Liver (tissue), 9 donors: ENCODE measurements around the gene MEIS2. TPM values are rescaled to one million over a fixed set of nuclear protein-coding genes. Genes with fewer than 3 reads are reported as not detected.

Experiments
- DNase-seq: peaks from one replicate; pipeline ENCODE4 v3.0.0-alpha.2; 2017; ENCODE audit warnings: low spot score
- H3K27ac ChIP-seq, 2 donors: one replicate each; pipeline ENCODE4 v1.7.0; 2013; ENCODE audit warnings: inconsistent platforms in 2 of 2, low read length in 2 of 2, control low read depth in 1 of 2, low read depth in 1 of 2, mild to moderate bottlenecking in 1 of 2
- H3K27me3 ChIP-seq, 4 donors: one replicate each; pipeline versions ENCODE4 v1.6.1 to v1.7.0; 2013; ENCODE audit warnings: low read length in 3 of 4, inconsistent platforms in 1 of 4, mild to moderate bottlenecking in 1 of 4, moderate library complexity in 1 of 4; ENCODE audit not compliant: control insufficient read depth in 4 of 4, insufficient read depth in 4 of 4
- H3K36me3 ChIP-seq, 4 donors: one replicate each; pipeline versions ENCODE4 v1.6.1 to v1.7.0; 2013; ENCODE audit warnings: low read length in 3 of 4, mild to moderate bottlenecking in 3 of 4, low read depth in 1 of 4, moderate library complexity in 1 of 4; ENCODE audit not compliant: control insufficient read depth in 4 of 4, insufficient read depth in 3 of 4
- H3K4me1 ChIP-seq, 4 donors: one replicate each; pipeline versions ENCODE4 v1.6.1 to v1.7.0; 2013; ENCODE audit warnings: low read length in 3 of 4, mild to moderate bottlenecking in 3 of 4, moderate library complexity in 1 of 4; ENCODE audit not compliant: control insufficient read depth in 4 of 4, insufficient read depth in 4 of 4
- H3K4me3 ChIP-seq, 3 donors: one replicate each; pipeline versions ENCODE4 v1.6.1 to v1.7.0; 2013; ENCODE audit warnings: low read length in 3 of 3, control low read depth in 1 of 3, low read depth in 1 of 3, mild to moderate bottlenecking in 1 of 3
- H3K9ac ChIP-seq, 2 donors: one replicate each; pipeline ENCODE4 v1.7.0; 2013; ENCODE audit warnings: low read length in 2 of 2, mild to moderate bottlenecking in 2 of 2, moderate library complexity in 2 of 2, control low read depth in 1 of 2, low read depth in 1 of 2
- H3K9me3 ChIP-seq, 4 donors: one replicate each; pipeline versions ENCODE4 v1.6.1 to v1.7.0; 2013; ENCODE audit warnings: low read length in 3 of 4; ENCODE audit not compliant: control insufficient read depth in 4 of 4
- ATF3 ChIP-seq: IDR thresholded peaks from 2 replicates; pipeline ENCODE4 v1.6.1; 2016; ENCODE audit warnings: antibody characterized with exemption
- CTCF ChIP-seq: fragments of 150-350 bp; IDR thresholded peaks from 2 replicates; pipeline ENCODE4 v1.5.1; 2017; ENCODE audit warnings: improper control_type of control experiment, low read depth, low read length; ENCODE audit not compliant: missing input control
- EGR1 ChIP-seq, 2 donors: IDR thresholded peaks; 2 replicates each; pipeline ENCODE4 v1.6.1; 2016 to 2018; ENCODE audit warnings: antibody characterized with exemption in 2 of 2, low read depth in 2 of 2
- FOXA2 ChIP-seq: IDR thresholded peaks from 2 replicates; pipeline ENCODE4 v1.6.1; 2016; ENCODE audit warnings: antibody characterized with exemption
- GABPA ChIP-seq, 2 donors: IDR thresholded peaks in 1 of 2; conservative IDR thresholded peaks in 1 of 2; 2 replicates each; pipeline ENCODE4 v1.6.1; 2016; ENCODE audit warnings: antibody characterized with exemption in 2 of 2, mild to moderate bottlenecking in 1 of 2, moderate library complexity in 1 of 2
- HNF4A ChIP-seq, 2 donors: conservative IDR thresholded peaks; 2 replicates each; pipeline ENCODE4 v1.6.1; 2016; ENCODE audit warnings: antibody characterized with exemption in 2 of 2, mild to moderate bottlenecking in 2 of 2
- HNF4G ChIP-seq: IDR thresholded peaks from 2 replicates; pipeline ENCODE4 v1.6.1; 2016; ENCODE audit warnings: antibody characterized with exemption
- JUND ChIP-seq, 2 donors: IDR thresholded peaks; 2 replicates each; pipeline ENCODE4 v1.6.1; 2016; ENCODE audit warnings: antibody characterized with exemption in 2 of 2
- NR2F2 ChIP-seq: IDR thresholded peaks from 2 replicates; pipeline ENCODE4 v1.6.1; 2016; ENCODE audit warnings: antibody characterized with exemption
- RAD21 ChIP-seq, 2 donors: IDR thresholded peaks; 2 replicates each; pipeline ENCODE4 v1.6.1; 2016; ENCODE audit warnings: antibody characterized with exemption in 2 of 2, mild to moderate bottlenecking in 2 of 2
- REST ChIP-seq: IDR thresholded peaks from 2 replicates; pipeline ENCODE4 v1.6.1; 2016; ENCODE audit warnings: antibody characterized with exemption, mild to moderate bottlenecking
- RXRA ChIP-seq, 2 donors: IDR thresholded peaks; 2 replicates each; pipeline ENCODE4 v1.6.1; 2017 to 2018; ENCODE audit warnings: antibody characterized with exemption in 2 of 2, mild to moderate bottlenecking in 1 of 2
- SP1 ChIP-seq: IDR thresholded peaks from 2 replicates; pipeline ENCODE4 v1.6.1; 2018; ENCODE audit warnings: antibody characterized with exemption, mild to moderate bottlenecking
- TAF1 ChIP-seq: conservative IDR thresholded peaks from 2 replicates; pipeline ENCODE4 v1.6.1; 2016; ENCODE audit warnings: antibody characterized with exemption, mild to moderate bottlenecking
- YY1 ChIP-seq: IDR thresholded peaks from 2 replicates; pipeline ENCODE4 v1.6.1; 2016; ENCODE audit warnings: antibody characterized with exemption, mild to moderate bottlenecking
- ZBTB33 ChIP-seq: IDR thresholded peaks from 2 replicates; pipeline ENCODE4 v1.6.1; 2016; ENCODE audit warnings: antibody characterized with exemption
- WGBS: extraction: QIAGEN DNeasy Blood & Tissue Kit; methylation state at CpG from one replicate; pipeline ENCODE4 v1.1.7; 2013; 5-methylcytosine and 5-hydroxymethylcytosine counted together
- polyA plus RNA-seq, 2 donors: library from polyadenylated mRNA; stranded (reverse) in 1 of 2; unstranded in 1 of 2; fragments of 200-250 nt in 1 of 2; fragments of >200 nt in 1 of 2; fragmentation: Nextera tagmentation in 1 of 2; extraction: Ambion mirVana in 1 of 2; gene quantifications; one replicate each; pipeline versions ENCODE4 v1.2.1 to v1.2.3, GENCODE V29; 2013 to 2015
- total RNA-seq, 2 donors: library from RNA; depleted of rRNA; stranded (reverse); fragments of >200 nt; gene quantifications; one replicate each; pipeline ENCODE4 v1.2.3, GENCODE V29; 2014
- donor health status: healthy.
- donor health status: healthy.
- donor health status: healthy.
- donor health status: healthy.
- donor health status: healthy.

MEIS2 gene
- total and polyA plus RNA-seq, 4 donors, result 3.9 to 12.6 (median 7.6) TPM

- Histone ChIP-seq H3K27me3 (no peaks in the 10 kb centered on the region), H3K9me3 (no peaks in the 10 kb centered on the region), H3K36me3 (no peaks in the 10 kb centered on the region), H3K4me1 (no peaks in the 10 kb centered on the region), H3K27ac (no peak overlapping the region), H3K4me3 (no peak overlapping the region), H3K9ac (no peak overlapping the region)
- DNase-seq, result no peak
- WGBS, result 92% methylated on average over 5 of the region's 5 CpGs
- TF ChIP-seq TAF1 (no peak), GABPA (IDR thresholded peaks at IDR 0.05 in 1 of 2, conservative IDR thresholded peaks at IDR 0.05 in 1 of 2) (no peak), FOXA2 (no peak), CTCF (no peak), EGR1 (IDR thresholded peaks at IDR 0.05; ENCODE audit: low read depth in 2 of 2) (no peak), NR2F2 (no peak), RXRA (IDR thresholded peaks at IDR 0.05) (no peak), JUND (IDR thresholded peaks at IDR 0.05) (no peak), RAD21 (IDR thresholded peaks at IDR 0.05) (no peak), ATF3 (no peak)
These were observed 168.3 kb downstream of the MEIS2 start for GRCh38 chr15:36932070-36932469.

- H3K4me3 ChIP-seq, result no peak overlapping the region
- H3K9ac ChIP-seq, result no peak overlapping the region
- no peaks in the 10 kb centered on the region for H3K4me1 ChIP-seq
- H3K9me3 ChIP-seq, result no peaks in the 10 kb centered on the region
- H3K27me3 ChIP-seq, result no peaks in the 10 kb centered on the region
- TF ChIP-seq REST (no peak), ZBTB33 (no peak), TAF1 (no peak), EGR1 (IDR thresholded peaks at IDR 0.05; ENCODE audit: low read depth in 2 of 2) (no peak), HNF4G (no peak), NR2F2 (no peak), RAD21 (IDR thresholded peaks at IDR 0.05) (no peak), SP1 (no peak), JUND (IDR thresholded peaks at IDR 0.05) (no peak), HNF4A (conservative IDR thresholded peaks at IDR 0.05) (no peak), YY1 (no peak)
- H3K27ac ChIP-seq, result no peak overlapping the region
- 85% methylated on average over 3 of the region's 3 CpGs for WGBS
- H3K36me3 ChIP-seq, result no peaks in the 10 kb centered on the region
- DNase-seq, result no peak
These were observed 168.9 kb downstream of the MEIS2 start for GRCh38 chr15:36931434-36931833.
